OCI-LY3 (cell line): ENCODE measurements around the gene PCDHA2.
"Not testable (repeated sequence)": the region's sequence is repeated elsewhere in the genome, so short reads cannot be mapped to it uniquely, and the experiment has no call there.

ENCODE experiments used
- H2AFZ ChIP-seq: fragments of 200-600, 300-600 bp; shearing (Covaris generic); 2 replicates; pipeline ENCODE4 v1.6.0; 2014; ENCODE audit warnings: antibody characterized with exemption, low read depth, low read length
- H3K27ac ChIP-seq: fragments of 200-600, 300-600 bp; sonication (generic); 2 replicates; pipeline ENCODE4 v1.5.1; 2014; ENCODE audit warnings: mild to moderate bottlenecking, low read length, moderate library complexity, mixed read lengths
- H3K27me3 ChIP-seq: fragments of 200-600, 300-600 bp; sonication (generic); 2 replicates; pipeline ENCODE4 v1.6.1; 2014; ENCODE audit warnings: low read depth, low read length, mixed read lengths
- H3K36me3 ChIP-seq: fragments of 200-600, 300-600 bp; sonication (generic); replicated peaks from 2 replicates; pipeline ENCODE3; 2014; ENCODE audit warnings: low read depth, low read length, mixed read lengths
- H3K4me1 ChIP-seq: fragments of 300-600, 200-600 bp; sonication (generic); 2 replicates; pipeline ENCODE4 v1.6.1; 2014; ENCODE audit warnings: low read length, mixed read lengths
- H3K4me2 ChIP-seq: fragments of 200-600, 300-600 bp; sonication (generic); 2 replicates; pipeline ENCODE4 v1.6.1; 2014; ENCODE audit warnings: low read length, mixed read lengths
- H3K4me3 ChIP-seq: fragments of 300-600, 200-600 bp; sonication (generic); 2 replicates; pipeline ENCODE4 v1.5.1; 2014; ENCODE audit warnings: antibody characterized with exemption, mild to moderate bottlenecking, low read length, moderate library complexity
- H3K79me2 ChIP-seq: fragments of 300-600, 200-600 bp; shearing (Covaris generic); 2 replicates; pipeline ENCODE4 v1.6.1; 2014; ENCODE audit warnings: mild to moderate bottlenecking, low read length, mixed read lengths
- H3K9ac ChIP-seq: fragments of 300-600, 200-600 bp; shearing (Covaris generic); 2 replicates; pipeline ENCODE4 v1.6.0; 2014; ENCODE audit warnings: mild to moderate bottlenecking, low read length, moderate library complexity
- H3K9me3 ChIP-seq: fragments of 200-600, 300-600 bp; shearing (Covaris generic); 2 replicates; pipeline ENCODE4 v1.6.1; 2014; ENCODE audit warnings: low read length, mixed read lengths; ENCODE audit not compliant: insufficient read depth
- H4K20me1 ChIP-seq: fragments of 200-600, 300-600 bp; sonication (generic); 2 replicates; pipeline ENCODE4 v1.6.1; 2016; ENCODE audit warnings: low read length, mixed read lengths; ENCODE audit not compliant: insufficient read depth
- EZH2phosphoT487 ChIP-seq: fragments of 200-600 bp; shearing (Covaris generic); IDR thresholded peaks from 2 replicates; pipeline ENCODE4 v1.6.1; 2018; ENCODE audit warnings: antibody characterized with exemption, mixed run types, low read depth
- TF ChIP-seq, protein P1 (sequence below): fragments of 200-600, 300-600 bp; sonication (generic); IDR thresholded peaks from 2 replicates; pipeline ENCODE4 v1.5.1; 2014; ENCODE audit warnings: antibody characterized with exemption, low read length, low read depth

PCDHA2 gene

DNA sequence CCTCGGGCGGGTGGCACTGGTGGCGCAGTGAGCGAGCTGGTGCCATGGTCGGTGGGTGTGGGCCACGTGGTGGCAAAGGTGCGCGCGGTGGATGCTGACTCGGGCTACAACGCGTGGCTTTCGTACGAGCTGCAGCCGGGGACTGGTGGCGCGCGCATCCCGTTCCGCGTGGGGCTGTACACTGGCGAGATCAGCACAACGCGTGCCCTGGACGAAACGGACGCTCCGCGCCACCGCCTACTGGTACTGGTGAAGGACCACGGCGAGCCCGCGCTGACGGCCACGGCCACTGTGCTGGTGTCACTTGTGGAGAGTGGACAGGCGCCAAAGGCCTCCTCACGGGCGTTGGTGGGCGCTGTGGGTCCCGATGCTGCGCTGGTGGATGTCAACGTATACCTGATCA, 14.2 kb downstream of the PCDHA2 start:
- Histone ChIP-seq H4K20me1 (no peaks in the 10 kb centered on the region), H3K4me3 (no peak overlapping the region), H3K27ac (no peak overlapping the region), H3K9ac (no peak overlapping the region), H3K9me3 (no peaks in the 10 kb centered on the region), H2AFZ (no peak overlapping the region), H3K36me3 (no peaks in the 10 kb centered on the region), H3K4me2 (no peak overlapping the region), H3K79me2 (no peaks in the 10 kb centered on the region), H3K27me3 (no peaks in the 10 kb centered on the region), H3K4me1 (no peaks in the 10 kb centered on the region)
- TF ChIP-seq EZH2phosphoT487 = no peak
- TF ChIP-seq, protein P1, sequence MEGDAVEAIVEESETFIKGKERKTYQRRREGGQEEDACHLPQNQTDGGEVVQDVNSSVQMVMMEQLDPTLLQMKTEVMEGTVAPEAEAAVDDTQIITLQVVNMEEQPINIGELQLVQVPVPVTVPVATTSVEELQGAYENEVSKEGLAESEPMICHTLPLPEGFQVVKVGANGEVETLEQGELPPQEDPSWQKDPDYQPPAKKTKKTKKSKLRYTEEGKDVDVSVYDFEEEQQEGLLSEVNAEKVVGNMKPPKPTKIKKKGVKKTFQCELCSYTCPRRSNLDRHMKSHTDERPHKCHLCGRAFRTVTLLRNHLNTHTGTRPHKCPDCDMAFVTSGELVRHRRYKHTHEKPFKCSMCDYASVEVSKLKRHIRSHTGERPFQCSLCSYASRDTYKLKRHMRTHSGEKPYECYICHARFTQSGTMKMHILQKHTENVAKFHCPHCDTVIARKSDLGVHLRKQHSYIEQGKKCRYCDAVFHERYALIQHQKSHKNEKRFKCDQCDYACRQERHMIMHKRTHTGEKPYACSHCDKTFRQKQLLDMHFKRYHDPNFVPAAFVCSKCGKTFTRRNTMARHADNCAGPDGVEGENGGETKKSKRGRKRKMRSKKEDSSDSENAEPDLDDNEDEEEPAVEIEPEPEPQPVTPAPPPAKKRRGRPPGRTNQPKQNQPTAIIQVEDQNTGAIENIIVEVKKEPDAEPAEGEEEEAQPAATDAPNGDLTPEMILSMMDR = no peak

DNA sequence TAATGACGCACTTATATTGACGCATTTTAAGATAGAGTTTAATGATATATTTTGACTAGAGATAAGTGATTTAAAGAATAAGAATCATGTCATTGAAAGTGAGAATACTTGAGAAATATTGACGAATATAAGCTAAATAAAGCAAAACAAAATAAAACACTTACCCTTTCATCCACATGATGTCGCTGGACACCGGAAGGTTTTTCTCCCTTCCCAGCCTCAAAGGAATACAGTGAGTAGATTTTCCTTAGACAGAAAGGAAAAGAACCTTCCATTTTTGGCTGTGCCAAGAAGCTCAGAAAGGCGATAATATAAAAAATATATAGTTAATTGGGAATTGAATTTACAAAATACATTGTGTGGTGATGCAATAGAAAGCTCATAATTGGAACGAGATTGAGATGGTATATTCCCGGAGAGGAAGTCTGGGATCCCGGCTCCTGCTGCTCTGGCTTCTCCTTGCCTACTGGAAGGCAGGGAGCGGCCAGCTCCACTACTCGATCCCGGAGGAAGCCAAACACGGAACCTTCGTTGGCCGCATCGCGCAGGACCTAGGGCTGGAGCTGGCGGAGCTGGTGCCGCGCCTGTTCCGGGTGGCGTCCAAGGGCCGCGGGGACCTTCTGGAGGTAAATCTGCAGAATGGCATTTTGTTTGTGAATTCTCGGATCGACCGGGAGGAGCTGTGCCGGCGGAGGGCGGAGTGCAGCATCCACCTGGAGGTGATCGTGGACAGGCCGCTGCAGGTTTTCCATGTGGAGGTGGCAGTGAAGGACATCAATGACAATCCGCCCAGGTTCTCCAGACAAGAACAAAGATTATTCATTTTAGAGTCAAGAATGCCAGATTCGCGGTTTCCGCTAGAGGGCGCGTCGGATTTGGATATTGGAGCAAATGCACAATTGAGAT, 27.0 kb downstream of the PCDHA2 start, which contains the start of gene PCDHA5:
Gene PCDHA5, plus strand, starts transcription at position 239 of the 906 bp plus-strand sequence.
- H2AFZ ChIP-seq = no peak within 1 kb of the TSS
- H3K4me2 ChIP-seq = no peak within 1 kb of the TSS
- H3K4me3 ChIP-seq = no peak within 1 kb of the TSS
- no peaks in the 10 kb centered on the region for H3K79me2 ChIP-seq
- H3K27ac ChIP-seq = no peak within 1 kb of the TSS
- TF ChIP-seq EZH2phosphoT487 = no peak
- TF ChIP-seq, protein P1 = no peak
- no peaks in the 10 kb centered on the region for H3K9me3 ChIP-seq
- H3K4me1 ChIP-seq = no peaks in the 10 kb centered on the region
- H4K20me1 ChIP-seq = no peaks in the 10 kb centered on the region
- no peaks in the 10 kb centered on the region for H3K27me3 ChIP-seq
- H3K9ac ChIP-seq = no peak within 1 kb of the TSS
- H3K36me3 ChIP-seq = no peaks in the 10 kb centered on the region

DNA sequence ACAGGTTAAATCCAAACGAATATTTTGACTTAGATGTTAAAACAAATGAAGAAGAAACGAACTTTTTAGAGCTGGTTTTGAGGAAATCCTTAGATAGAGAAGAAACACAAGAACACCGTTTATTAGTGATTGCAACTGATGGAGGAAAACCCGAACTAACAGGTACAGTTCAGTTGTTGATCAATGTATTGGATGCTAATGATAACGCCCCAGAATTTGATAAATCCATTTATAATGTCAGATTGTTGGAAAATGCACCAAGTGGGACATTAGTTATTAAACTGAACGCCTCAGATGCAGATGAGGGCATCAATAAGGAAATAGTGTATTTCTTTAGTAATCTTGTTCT, 27.6 kb downstream of the PCDHA2 start:
- TF ChIP-seq EZH2phosphoT487 = no peak
- TF ChIP-seq, protein P1 = no peak

DNA sequence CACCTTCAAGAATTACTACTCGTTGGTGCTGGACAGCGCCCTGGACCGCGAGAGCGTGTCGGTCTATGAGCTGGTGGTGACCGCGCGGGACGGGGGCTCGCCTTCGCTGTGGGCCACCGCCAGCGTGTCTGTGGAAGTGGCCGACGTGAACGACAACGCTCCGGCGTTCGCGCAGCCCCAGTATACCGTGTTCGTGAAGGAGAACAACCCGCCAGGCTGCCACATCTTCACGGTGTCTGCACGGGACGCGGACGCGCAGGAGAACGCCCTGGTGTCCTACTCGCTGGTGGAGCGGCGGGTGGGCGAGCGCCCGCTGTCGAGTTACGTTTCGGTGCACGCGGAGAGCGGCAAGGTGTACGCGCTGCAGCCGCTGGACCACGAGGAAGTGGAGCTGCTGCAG, 28.3 kb downstream of the PCDHA2 start:
- not testable (repeated sequence) for H3K9ac ChIP-seq, H3K27me3 ChIP-seq, H4K20me1 ChIP-seq, H2AFZ ChIP-seq, H3K4me2 ChIP-seq, H3K27ac ChIP-seq, H3K4me3 ChIP-seq, H3K36me3 ChIP-seq, H3K4me1 ChIP-seq, H3K9me3 ChIP-seq, H3K79me2 ChIP-seq

More for the DNA sequence above, 27.6 kb downstream of the PCDHA2 start:
- Histone ChIP-seq H3K79me2 (no peaks in the 10 kb centered on the region), H3K9ac (no peak overlapping the region), H3K9me3 (no peaks in the 10 kb centered on the region), H4K20me1 (no peaks in the 10 kb centered on the region), H3K4me1 (no peaks in the 10 kb centered on the region), H3K27ac (no peak overlapping the region), H3K4me2 (no peak overlapping the region), H3K36me3 (no peaks in the 10 kb centered on the region), H3K27me3 (no peaks in the 10 kb centered on the region), H2AFZ (no peak overlapping the region), H3K4me3 (no peak overlapping the region)
